K562 (cell line): Measurements from ENCODE around the gene TACR2. TPM values are rescaled to one million over a fixed set of nuclear protein-coding genes. Genes with fewer than 3 reads are reported as not detected.

Source experiments
- BRCA1 ChIP-seq, 2 experiments: fragments of 450-650 bp in 1 of 2; sonication (generic) in 1 of 2; formaldehyde crosslinking in 1 of 2; IDR thresholded peaks; 2 replicates each; pipeline versions ENCODE4 v1.5.0 to v1.6.1; 2017 to 2020; ENCODE audit warnings: mild to moderate bottlenecking in 1 of 2, missing genetic modification reagents in 1 of 2
- C11orf30 ChIP-seq: fragments of 450-650 bp; IDR thresholded peaks from 2 replicates; pipeline ENCODE4 v1.6.1; 2016; ENCODE audit warnings: low read depth, mild to moderate bottlenecking
- CC2D1A ChIP-seq: fragments of 450-650 bp; IDR thresholded peaks from 2 replicates; pipeline ENCODE4 v1.6.1; 2017; ENCODE audit warnings: mild to moderate bottlenecking
- DEAF1 ChIP-seq: fragments of 450-650 bp; formaldehyde crosslinking; IDR thresholded peaks from 2 replicates; pipeline ENCODE4 v1.4.0; 2020; ENCODE audit warnings: mild to moderate bottlenecking, moderate library complexity
- DMBX1 ChIP-seq: fragments of 250-450 bp; sonication (Bioruptor Pico); IDR thresholded peaks from 2 replicates; pipeline ENCODE4 v1.8.0; 2022; ENCODE audit warnings: inconsistent platforms, mild to moderate bottlenecking, moderate library complexity, borderline replicate concordance
- HNRNPH1 ChIP-seq: fragments of 200-400 bp; formaldehyde crosslinking; optimal IDR thresholded peaks from 2 replicates; pipeline ENCODE3; 2017; ENCODE audit warnings: low read depth, mild to moderate bottlenecking, low read length, moderate library complexity
- HOXB6 ChIP-seq: fragments of 250-450 bp; sonication (Bioruptor Pico); IDR thresholded peaks from 2 replicates; pipeline ENCODE4 v1.5.1; 2022; ENCODE audit warnings: mild to moderate bottlenecking, borderline replicate concordance
- MCM7 ChIP-seq, 2 experiments: fragments of 450-650 bp; IDR thresholded peaks; 2 replicates each; pipeline ENCODE4 v1.6.1; 2016 to 2018
- MEF2A ChIP-seq: IDR thresholded peaks from 2 replicates; pipeline ENCODE4 v1.6.1; 2011; ENCODE audit warnings: low read depth, mild to moderate bottlenecking, low read length, moderate library complexity; ENCODE audit not compliant: control insufficient read depth
- MTA1 ChIP-seq: fragments of 450-650 bp; IDR thresholded peaks from 2 replicates; pipeline ENCODE4 v1.6.1; 2017; ENCODE audit warnings: borderline replicate concordance
- MXI1 ChIP-seq: IDR thresholded peaks from 2 replicates; pipeline ENCODE4 v1.6.1; 2011; ENCODE audit warnings: low read depth, mild to moderate bottlenecking, improper control_type of control experiment, low read length
- MYNN ChIP-seq, 2 experiments: sonication (generic); formaldehyde crosslinking in 1 of 2; IDR thresholded peaks; 2 replicates each; pipeline versions ENCODE4 v1.5.0 to v1.6.1; 2016 to 2020; ENCODE audit warnings: antibody characterized with exemption in 1 of 2, missing genetic modification reagents in 1 of 2
- NFIC ChIP-seq: fragments of 450-650 bp; IDR thresholded peaks from 2 replicates; pipeline ENCODE4 v1.6.1; 2017; ENCODE audit warnings: mild to moderate bottlenecking, inconsistent platforms
- NR2C2 ChIP-seq, 2 experiments: fragments of 200-800 bp in 1 of 2; sonication (Bioruptor generic) in 1 of 2; sonication (generic) in 1 of 2; formaldehyde crosslinking in 1 of 2; IDR thresholded peaks; 2 replicates each; pipeline versions ENCODE4 v1.6.1 to v1.8.0; 2016 to 2022; ENCODE audit warnings: mild to moderate bottlenecking in 1 of 2, missing compliant biosample characterization in 1 of 2, missing genetic modification characterization in 1 of 2, missing genetic modification reagents in 1 of 2
- RFX7 ChIP-seq: fragments of 250-450 bp; sonication (Bioruptor Pico); IDR thresholded peaks from 2 replicates; pipeline ENCODE4 v1.5.1; 2021; ENCODE audit warnings: mild to moderate bottlenecking
- SRSF7 ChIP-seq: fragments of 200-400 bp; formaldehyde crosslinking; optimal IDR thresholded peaks from 2 replicates; pipeline ENCODE3; 2017; ENCODE audit warnings: mild to moderate bottlenecking, low read depth, low read length
- XRCC4 ChIP-seq: IDR thresholded peaks from one replicate; pipeline ENCODE4 v1.6.1; 2011; ENCODE audit not compliant: insufficient read depth, insufficient read length; ENCODE audit errors: extremely low read depth
- ZKSCAN1 ChIP-seq: fragments of 150-350 bp; IDR thresholded peaks from 2 replicates; pipeline ENCODE4 v1.6.1; 2016; ENCODE audit warnings: low read depth, low read length
- ZNF12 ChIP-seq: sonication (generic); formaldehyde crosslinking; IDR thresholded peaks from 2 replicates; pipeline ENCODE4 v1.4.0; 2020; ENCODE audit warnings: mild to moderate bottlenecking, missing genetic modification reagents
- ZNF175 ChIP-seq: fragments of 200-800 bp; sonication (Bioruptor generic); IDR thresholded peaks from 2 replicates; pipeline ENCODE4 v1.6.1; 2016; ENCODE audit warnings: low read depth, mild to moderate bottlenecking, missing genetic modification characterization, missing compliant biosample characterization
- ZNF354B ChIP-seq: fragments of 250-450 bp; sonication (Bioruptor Pico); IDR thresholded peaks from 2 replicates; pipeline ENCODE4 v1.4.0; 2020
- ZNF57 ChIP-seq: fragments of 450-650 bp; formaldehyde crosslinking; IDR thresholded peaks from 2 replicates; pipeline ENCODE4 v1.4.0; 2020; ENCODE audit warnings: mild to moderate bottlenecking, moderate library complexity
- ZNF589 ChIP-seq: fragments of 200-800 bp; sonication (Bioruptor generic); IDR thresholded peaks from 2 replicates; pipeline ENCODE4 v1.6.1; 2016; ENCODE audit warnings: low read depth, missing genetic modification characterization, missing compliant biosample characterization
- polyA plus RNA-seq, 8 experiments: library from polyadenylated mRNA; depleted of rRNA in 4 of 8; stranded (reverse) in 5 of 8; unstranded in 3 of 8; fragments of >200 nt; fragmentation: Nextera tagmentation in 2 of 8; fragmentation: Illumina TruSeq in 1 of 8; extraction: Ambion mirVana in 2 of 8; extraction: Trizol in 1 of 8; gene quantifications; 2 replicates each; pipeline versions ENCODE4 v1.2.1 to v1.2.3, GENCODE V29; 2011 to 2014; ENCODE audit warnings: inconsistent platforms in 1 of 8, missing spikeins in 1 of 8
- total RNA-seq, 7 experiments: library from RNA; depleted of rRNA in 6 of 7; stranded (reverse); fragments of >200 nt in 6 of 7; fragmentation: Illumina TruSeq in 2 of 7; extraction: Trizol in 2 of 7; gene quantifications; 2 replicates each; pipeline versions ENCODE4 v1.2.1 to v1.2.3, GENCODE V29; 2011 to 2021; ENCODE audit warnings: low replicate concordance in 1 of 7
- TF ChIP-seq, protein P1 (sequence below): fragments of 250-450 bp; sonication (Bioruptor Pico); IDR thresholded peaks from 2 replicates; pipeline ENCODE4 v1.9.0; 2021; ENCODE audit warnings: mild to moderate bottlenecking, inconsistent platforms
- TF ChIP-seq, protein P2 (sequence below): fragments of 450-650 bp; formaldehyde crosslinking; conservative IDR thresholded peaks from 2 replicates; pipeline ENCODE4 v1.4.0; 2022; ENCODE audit warnings: mild to moderate bottlenecking, missing genetic modification characterization

The TACR2 gene
- total and polyA plus RNA-seq, 9 of the 15 experiments (the other 6 are each of a cell fraction or from before 2014, with no cell fraction given), result not detected

GRCh38 chr10:69410487-69410886, 6.2 kb downstream of the TACR2 start (continued):
- no peak for TF ChIP-seq MYNN (IDR thresholded peaks at IDR 0.05)
- TF ChIP-seq MYNN (CRISPR knock-in tag; IDR thresholded peaks at IDR 0.05), result no peak
- no peak for TF ChIP-seq HNRNPH1
- TF ChIP-seq, protein P1, sequence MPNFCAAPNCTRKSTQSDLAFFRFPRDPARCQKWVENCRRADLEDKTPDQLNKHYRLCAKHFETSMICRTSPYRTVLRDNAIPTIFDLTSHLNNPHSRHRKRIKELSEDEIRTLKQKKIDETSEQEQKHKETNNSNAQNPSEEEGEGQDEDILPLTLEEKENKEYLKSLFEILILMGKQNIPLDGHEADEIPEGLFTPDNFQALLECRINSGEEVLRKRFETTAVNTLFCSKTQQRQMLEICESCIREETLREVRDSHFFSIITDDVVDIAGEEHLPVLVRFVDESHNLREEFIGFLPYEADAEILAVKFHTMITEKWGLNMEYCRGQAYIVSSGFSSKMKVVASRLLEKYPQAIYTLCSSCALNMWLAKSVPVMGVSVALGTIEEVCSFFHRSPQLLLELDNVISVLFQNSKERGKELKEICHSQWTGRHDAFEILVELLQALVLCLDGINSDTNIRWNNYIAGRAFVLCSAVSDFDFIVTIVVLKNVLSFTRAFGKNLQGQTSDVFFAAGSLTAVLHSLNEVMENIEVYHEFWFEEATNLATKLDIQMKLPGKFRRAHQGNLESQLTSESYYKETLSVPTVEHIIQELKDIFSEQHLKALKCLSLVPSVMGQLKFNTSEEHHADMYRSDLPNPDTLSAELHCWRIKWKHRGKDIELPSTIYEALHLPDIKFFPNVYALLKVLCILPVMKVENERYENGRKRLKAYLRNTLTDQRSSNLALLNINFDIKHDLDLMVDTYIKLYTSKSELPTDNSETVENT, result no peak
- TF ChIP-seq ZNF12, result no peak
- no peak for TF ChIP-seq C11orf30
- TF ChIP-seq SRSF7, result no peak
- TF ChIP-seq DEAF1, result no peak
- TF ChIP-seq MTA1, result no peak
- no peak for TF ChIP-seq CC2D1A
- TF ChIP-seq NFIC, result no peak
- TF ChIP-seq MCM7 (IDR thresholded peaks at IDR 0.05), result no peak
- TF ChIP-seq, protein P2, sequence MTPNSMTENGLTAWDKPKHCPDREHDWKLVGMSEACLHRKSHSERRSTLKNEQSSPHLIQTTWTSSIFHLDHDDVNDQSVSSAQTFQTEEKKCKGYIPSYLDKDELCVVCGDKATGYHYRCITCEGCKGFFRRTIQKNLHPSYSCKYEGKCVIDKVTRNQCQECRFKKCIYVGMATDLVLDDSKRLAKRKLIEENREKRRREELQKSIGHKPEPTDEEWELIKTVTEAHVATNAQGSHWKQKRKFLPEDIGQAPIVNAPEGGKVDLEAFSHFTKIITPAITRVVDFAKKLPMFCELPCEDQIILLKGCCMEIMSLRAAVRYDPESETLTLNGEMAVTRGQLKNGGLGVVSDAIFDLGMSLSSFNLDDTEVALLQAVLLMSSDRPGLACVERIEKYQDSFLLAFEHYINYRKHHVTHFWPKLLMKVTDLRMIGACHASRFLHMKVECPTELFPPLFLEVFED (CRISPR knock-in tag), result no peak
- peak; percentile 67; the same call in 1 of the 2 replicates for TF ChIP-seq ZNF589 (CRISPR knock-in tag)
- TF ChIP-seq RFX7 (CRISPR knock-in tag), result no peak
- 0 out of 2 replicates have a peak, but pooled peaks have one; percentile 27 for TF ChIP-seq ZNF175 (CRISPR knock-in tag)
- TF ChIP-seq HOXB6 (CRISPR knock-in tag), result no peak
- TF ChIP-seq ZNF354B, result peak; percentile 74; the same call in 1 of the 2 replicates
- no peak for TF ChIP-seq NR2C2 (CRISPR knock-in tag; IDR thresholded peaks at IDR 0.05)
- TF ChIP-seq NR2C2 (tag; IDR thresholded peaks at IDR 0.05), result no peak
- TF ChIP-seq MEF2A, result no peak
- TF ChIP-seq DMBX1 (CRISPR knock-in tag), result peak; percentile 96
- TF ChIP-seq ZKSCAN1, result no peak
- 0 out of 2 replicates have a peak, but pooled peaks have one; percentile 41 for TF ChIP-seq ZNF57 (CRISPR knock-in tag)
- no peak for TF ChIP-seq BRCA1 (IDR thresholded peaks at IDR 0.05)
- TF ChIP-seq BRCA1 (CRISPR knock-in tag; IDR thresholded peaks at IDR 0.05), result no peak
- no peak for TF ChIP-seq XRCC4
- no peak for TF ChIP-seq MXI1
